ENCODE measurements around the gene GLDN.
A peak's percentile ranks its signal among the peaks of the same experiment; 100 is the strongest.

Gene GLDN

DNA sequence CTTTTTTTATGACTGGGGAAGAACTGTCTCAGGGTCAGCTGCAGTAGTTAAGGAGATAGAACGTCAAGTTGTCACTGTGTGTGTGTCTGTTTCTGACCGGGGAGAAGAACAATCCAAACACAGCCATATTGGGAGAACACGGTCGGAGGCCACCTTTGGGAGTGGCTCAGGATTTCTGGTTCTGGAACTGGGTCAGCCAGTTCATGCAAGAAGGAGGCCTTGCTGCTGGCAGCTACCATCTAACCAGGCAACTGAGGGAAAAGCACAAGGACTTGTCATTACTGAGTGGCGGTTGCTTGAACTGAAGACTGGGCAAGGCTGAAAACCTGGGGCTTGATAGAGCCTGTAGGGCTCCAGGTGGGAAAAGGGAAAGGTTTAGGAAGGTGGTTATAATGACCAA is 24.6 kb downstream of the GLDN start:
- H4K5ac ChIP-seq (ENCODE audit: low read length) = no peak overlapping the region
- no peak overlapping the region for H3K56ac ChIP-seq (ENCODE audit: low read length)
- H2BK120ac ChIP-seq (ENCODE audit: low read depth, low read length) = no peak overlapping the region
- H2BK15ac ChIP-seq (replicated peaks; ENCODE audit: low read depth) = no peak overlapping the region
- no peaks in the 10 kb centered on the region for H3K79me1 ChIP-seq (ENCODE audit: low read length)
- no peaks in the 10 kb centered on the region for H3K36me3 ChIP-seq (ENCODE audit: control insufficient read depth, insufficient read depth, low read length)
- no peak overlapping the region for H3K27ac ChIP-seq (ENCODE audit: low read depth, low read length)
- H3K79me2 ChIP-seq (ENCODE audit: control insufficient read depth, insufficient read depth, low read length) = no peaks in the 10 kb centered on the region
- H2BK5ac ChIP-seq (ENCODE audit: low read length) = no peak overlapping the region
- H3K4me3 ChIP-seq (ENCODE audit: low read length) = no peak overlapping the region
- no peak overlapping the region for H3K4me2 ChIP-seq (ENCODE audit: low read length)
- DNase-seq = no peak
- H3K9ac ChIP-seq (ENCODE audit: low read length) = no peak overlapping the region
- H3K27me3 ChIP-seq (ENCODE audit: insufficient read depth, low read length, poor library complexity) = no peaks in the 10 kb centered on the region
- H3K4me1 ChIP-seq (ENCODE audit: control insufficient read depth, low read depth, low read length) = peaks cover 5% of the 10 kb centered on the region
- no peak overlapping the region for H4K8ac ChIP-seq (ENCODE audit: low read depth, low read length)
- WGBS (ENCODE audit: extremely low coverage, insufficient coverage, low lambda C conversion rate) = no CpG with 5 or more reads among the region's 5 CpGs
- no peak overlapping the region for H3K4ac ChIP-seq (ENCODE audit: low read depth, low read length)
- H3K23ac ChIP-seq (ENCODE audit: low read length) = no peak overlapping the region
- no peak overlapping the region for H3K18ac ChIP-seq (ENCODE audit: low read length)
- no peak overlapping the region for H2AK5ac ChIP-seq (ENCODE audit: low read length)

DNA sequence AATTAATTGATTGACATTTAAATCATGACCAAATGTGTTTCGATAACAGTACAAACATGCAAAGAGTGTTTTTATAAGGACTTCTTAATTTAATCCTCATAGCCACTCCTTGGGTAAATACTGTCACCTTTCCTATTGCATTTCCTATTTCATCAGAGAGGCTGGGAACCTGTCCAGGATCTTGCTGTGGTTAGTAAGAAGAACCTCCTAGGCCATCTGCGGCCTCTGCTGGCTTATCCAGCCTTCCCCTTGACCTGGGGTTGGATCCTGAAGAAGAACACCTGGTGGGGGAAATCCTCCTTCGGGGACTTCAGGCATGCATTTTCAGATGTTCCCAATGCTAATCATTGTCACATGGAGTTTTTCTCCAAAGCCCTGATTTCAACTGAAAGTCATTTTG is 25.5 kb downstream of the GLDN start:
- Histone ChIP-seq H3K4me2 (ENCODE audit: low read length) (no peak overlapping the region), H3K23ac (ENCODE audit: low read length) (no peak overlapping the region), H3K18ac (ENCODE audit: low read length) (no peak overlapping the region), H2BK15ac (replicated peaks; ENCODE audit: low read depth) (no peak overlapping the region), H3K36me3 (ENCODE audit: control insufficient read depth, insufficient read depth, low read length) (no peaks in the 10 kb centered on the region), H4K5ac (ENCODE audit: low read length) (no peak overlapping the region), H3K27me3 (ENCODE audit: insufficient read depth, low read length, poor library complexity) (no peaks in the 10 kb centered on the region), H3K4me1 (ENCODE audit: control insufficient read depth, low read depth, low read length) (peaks cover 5% of the 10 kb centered on the region), H4K8ac (ENCODE audit: low read depth, low read length) (no peak overlapping the region), H2AK5ac (ENCODE audit: low read length) (no peak overlapping the region), H3K9ac (ENCODE audit: low read length) (no peak overlapping the region), H3K79me1 (ENCODE audit: low read length) (no peaks in the 10 kb centered on the region), H2BK120ac (ENCODE audit: low read depth, low read length) (no peak overlapping the region), H3K4me3 (ENCODE audit: low read length) (no peak overlapping the region), H3K56ac (ENCODE audit: low read length) (no peak overlapping the region), H2BK5ac (ENCODE audit: low read length) (peak overlapping the region; percentile 29), H3K27ac (ENCODE audit: low read depth, low read length) (no peak overlapping the region), H3K4ac (ENCODE audit: low read depth, low read length) (no peak overlapping the region), H3K79me2 (ENCODE audit: control insufficient read depth, insufficient read depth, low read length) (no peaks in the 10 kb centered on the region)
- DNase-seq = no peak
- no CpG with 5 or more reads among the region's 3 CpGs for WGBS (ENCODE audit: extremely low coverage, insufficient coverage, low lambda C conversion rate)

DNA sequence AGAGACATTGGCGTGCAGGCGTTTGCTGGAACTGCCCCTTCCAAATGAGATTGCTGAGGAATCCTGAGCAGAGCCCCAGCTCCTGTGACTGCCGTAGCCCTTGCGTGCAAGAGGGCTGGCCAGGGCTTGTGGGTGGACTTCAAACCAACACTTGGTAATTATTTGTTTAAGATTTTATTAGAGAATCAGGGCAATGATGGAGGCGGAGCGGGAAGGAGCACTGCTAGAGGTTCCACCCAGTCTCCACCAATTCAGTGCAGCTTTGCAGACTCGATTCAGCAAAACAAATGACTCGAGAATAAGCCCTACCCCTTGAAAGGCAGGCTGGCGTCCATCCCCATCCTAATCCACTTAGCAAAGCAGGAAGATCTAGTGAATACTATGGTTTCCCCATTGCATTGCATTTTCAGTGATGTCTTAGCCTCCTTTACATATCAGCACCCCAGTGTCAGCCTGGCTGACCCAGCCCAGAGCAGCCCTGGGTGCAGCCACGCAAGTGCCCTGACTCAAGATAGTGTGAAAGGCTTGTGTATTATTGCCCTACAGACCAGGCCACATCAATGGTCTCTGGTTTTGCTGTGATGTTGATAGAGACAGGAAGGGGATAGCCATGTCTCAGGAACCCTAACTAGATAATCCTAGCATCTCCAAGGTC is 26.0 kb downstream of the GLDN start:
- H4K5ac ChIP-seq (ENCODE audit: low read length) = no peak overlapping the region
- peak overlapping the region; percentile 48 for H3K23ac ChIP-seq (ENCODE audit: low read length)
- H2BK5ac ChIP-seq (ENCODE audit: low read length) = peak overlapping the region; percentile 29
- peak overlapping the region; percentile 45 for H3K18ac ChIP-seq (ENCODE audit: low read length)
- H3K4me1 ChIP-seq (ENCODE audit: control insufficient read depth, low read depth, low read length) = peaks cover 5% of the 10 kb centered on the region
- DNase-seq = peak; percentile 82
- H2AK5ac ChIP-seq (ENCODE audit: low read length) = no peak overlapping the region
- no peak overlapping the region for H2BK15ac ChIP-seq (replicated peaks; ENCODE audit: low read depth)
- no peak overlapping the region for H2BK120ac ChIP-seq (ENCODE audit: low read depth, low read length)
- peak overlapping the region; percentile 45 for H3K56ac ChIP-seq (ENCODE audit: low read length)
- H3K4me3 ChIP-seq (ENCODE audit: low read length) = no peak overlapping the region
- no peak overlapping the region for H3K4me2 ChIP-seq (ENCODE audit: low read length)
- no peaks in the 10 kb centered on the region for H3K79me2 ChIP-seq (ENCODE audit: control insufficient read depth, insufficient read depth, low read length)
- no CpG with 5 or more reads among the region's 10 CpGs for WGBS (ENCODE audit: extremely low coverage, insufficient coverage, low lambda C conversion rate)
- H3K27ac ChIP-seq (ENCODE audit: low read depth, low read length) = no peak overlapping the region
- peak overlapping the region; percentile 45 for H3K4ac ChIP-seq (ENCODE audit: low read depth, low read length)
- H3K27me3 ChIP-seq (ENCODE audit: insufficient read depth, low read length, poor library complexity) = no peaks in the 10 kb centered on the region
- H3K36me3 ChIP-seq (ENCODE audit: control insufficient read depth, insufficient read depth, low read length) = no peaks in the 10 kb centered on the region
- no peak overlapping the region for H3K9ac ChIP-seq (ENCODE audit: low read length)
- no peaks in the 10 kb centered on the region for H3K79me1 ChIP-seq (ENCODE audit: low read length)
- H4K8ac ChIP-seq (ENCODE audit: low read depth, low read length) = no peak overlapping the region

DNA sequence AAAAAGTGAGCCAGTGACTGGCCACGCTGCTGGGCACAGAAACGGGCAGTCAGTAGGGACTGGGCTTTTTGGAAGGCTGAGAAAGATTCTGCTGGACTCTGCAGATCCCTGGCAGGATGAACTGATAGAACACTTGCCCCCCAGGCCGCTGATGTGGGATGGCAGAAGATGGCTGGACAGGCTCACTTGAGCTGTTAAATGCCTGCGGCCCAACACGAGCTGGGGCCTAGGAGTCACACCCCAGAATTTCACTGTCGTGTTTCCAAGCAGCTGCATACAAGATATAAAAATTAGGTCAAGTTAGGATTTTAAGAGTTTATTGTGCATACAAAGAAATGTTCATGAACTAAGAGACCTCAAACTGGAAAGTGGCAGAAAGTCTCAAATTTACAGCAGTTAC is 26.9 kb downstream of the GLDN start:
- no peaks in the 10 kb centered on the region for H3K27me3 ChIP-seq (ENCODE audit: insufficient read depth, low read length, poor library complexity)
- no peak for DNase-seq
- H3K18ac ChIP-seq (ENCODE audit: low read length) = peak overlapping the region; percentile 14
- no peak overlapping the region for H2BK5ac ChIP-seq (ENCODE audit: low read length)
- H3K23ac ChIP-seq (ENCODE audit: low read length) = no peak overlapping the region
- no peak overlapping the region for H2BK120ac ChIP-seq (ENCODE audit: low read depth, low read length)
- H3K4me3 ChIP-seq (ENCODE audit: low read length) = no peak overlapping the region
- no CpG with 5 or more reads among the region's 6 CpGs for WGBS (ENCODE audit: extremely low coverage, insufficient coverage, low lambda C conversion rate)
- H3K56ac ChIP-seq (ENCODE audit: low read length) = peak overlapping the region; percentile 35
- H2AK5ac ChIP-seq (ENCODE audit: low read length) = no peak overlapping the region
- no peak overlapping the region for H2BK15ac ChIP-seq (replicated peaks; ENCODE audit: low read depth)
- H3K4me1 ChIP-seq (ENCODE audit: control insufficient read depth, low read depth, low read length) = peaks cover 5% of the 10 kb centered on the region
- no peaks in the 10 kb centered on the region for H3K79me2 ChIP-seq (ENCODE audit: control insufficient read depth, insufficient read depth, low read length)
- no peaks in the 10 kb centered on the region for H3K36me3 ChIP-seq (ENCODE audit: control insufficient read depth, insufficient read depth, low read length)
- no peak overlapping the region for H4K5ac ChIP-seq (ENCODE audit: low read length)
- H3K4ac ChIP-seq (ENCODE audit: low read depth, low read length) = no peak overlapping the region
- H3K9ac ChIP-seq (ENCODE audit: low read length) = no peak overlapping the region
- H3K4me2 ChIP-seq (ENCODE audit: low read length) = no peak overlapping the region
- no peak overlapping the region for H4K8ac ChIP-seq (ENCODE audit: low read depth, low read length)
- no peak overlapping the region for H3K27ac ChIP-seq (ENCODE audit: low read depth, low read length)
- H3K79me1 ChIP-seq (ENCODE audit: low read length) = no peaks in the 10 kb centered on the region

DNA sequence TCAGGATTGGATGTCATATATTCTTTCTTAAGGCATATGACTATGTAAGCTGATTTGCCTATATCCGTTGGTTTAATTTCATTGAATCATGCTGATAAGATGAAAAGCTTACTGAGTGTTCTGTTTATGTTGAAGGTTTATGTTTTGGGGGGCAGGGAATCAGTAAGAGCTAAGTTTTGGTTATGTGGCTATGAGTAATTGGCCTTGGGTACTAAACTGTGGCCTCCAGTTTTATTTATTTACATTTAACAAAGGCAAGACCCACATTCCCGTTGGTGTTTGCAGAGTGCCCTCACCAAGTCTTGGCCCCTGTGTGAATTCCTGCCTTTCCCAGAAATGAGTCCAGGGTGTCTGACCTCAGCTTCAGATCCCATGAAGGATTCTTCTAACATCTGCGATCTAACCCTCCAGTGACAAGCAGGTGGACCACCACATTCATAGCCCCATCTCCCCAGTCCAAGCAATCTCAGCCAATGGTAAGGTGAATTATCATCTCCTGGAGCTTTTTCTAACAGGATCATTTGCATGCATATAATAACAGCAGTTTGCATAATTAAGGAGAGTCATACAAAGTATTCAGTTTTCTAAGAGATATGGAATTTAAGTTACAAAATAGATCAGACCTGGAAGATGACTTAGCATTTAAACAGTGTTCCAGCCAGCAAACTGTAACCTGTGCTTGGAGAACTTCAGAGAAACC is 27.4 kb downstream of the GLDN start:
- no peaks in the 10 kb centered on the region for H3K27me3 ChIP-seq (ENCODE audit: insufficient read depth, low read length, poor library complexity)
- no peak overlapping the region for H2BK15ac ChIP-seq (replicated peaks; ENCODE audit: low read depth)
- no peaks in the 10 kb centered on the region for H3K79me2 ChIP-seq (ENCODE audit: control insufficient read depth, insufficient read depth, low read length)
- no peak overlapping the region for H3K9ac ChIP-seq (ENCODE audit: low read length)
- no peak overlapping the region for H2BK5ac ChIP-seq (ENCODE audit: low read length)
- H3K18ac ChIP-seq (ENCODE audit: low read length) = no peak overlapping the region
- no peaks in the 10 kb centered on the region for H3K36me3 ChIP-seq (ENCODE audit: control insufficient read depth, insufficient read depth, low read length)
- no peak overlapping the region for H3K27ac ChIP-seq (ENCODE audit: low read depth, low read length)
- no peak overlapping the region for H2BK120ac ChIP-seq (ENCODE audit: low read depth, low read length)
- peaks cover 5% of the 10 kb centered on the region for H3K4me1 ChIP-seq (ENCODE audit: control insufficient read depth, low read depth, low read length)
- no peaks in the 10 kb centered on the region for H3K79me1 ChIP-seq (ENCODE audit: low read length)
- no peak overlapping the region for H3K4me3 ChIP-seq (ENCODE audit: low read length)
- no peak overlapping the region for H3K4ac ChIP-seq (ENCODE audit: low read depth, low read length)
- H3K23ac ChIP-seq (ENCODE audit: low read length) = no peak overlapping the region
- no peak overlapping the region for H3K4me2 ChIP-seq (ENCODE audit: low read length)
- WGBS (ENCODE audit: extremely low coverage, insufficient coverage, low lambda C conversion rate) = no CpG with 5 or more reads among the region's 3 CpGs
- H3K56ac ChIP-seq (ENCODE audit: low read length) = no peak overlapping the region
- H4K5ac ChIP-seq (ENCODE audit: low read length) = no peak overlapping the region
- DNase-seq = no peak
- no peak overlapping the region for H4K8ac ChIP-seq (ENCODE audit: low read depth, low read length)
- no peak overlapping the region for H2AK5ac ChIP-seq (ENCODE audit: low read length)

DNA sequence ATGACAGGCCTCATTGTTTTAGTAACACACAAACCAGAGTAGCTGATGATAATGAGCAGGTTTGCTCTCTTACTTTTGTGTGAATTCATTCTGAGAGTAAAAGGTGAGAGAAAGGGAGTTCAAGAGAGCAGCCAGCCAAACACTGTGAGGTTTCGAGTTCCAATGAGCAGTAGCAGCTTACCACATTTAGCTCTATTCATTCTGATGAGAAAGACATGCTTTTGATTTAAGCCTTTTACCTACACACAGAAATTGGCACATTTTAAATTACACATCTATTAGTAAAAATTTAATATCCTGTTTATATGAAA is 28.0 kb downstream of the GLDN start:
- Histone ChIP-seq H3K36me3 (ENCODE audit: control insufficient read depth, insufficient read depth, low read length) (no peaks in the 10 kb centered on the region), H4K5ac (ENCODE audit: low read length) (no peak overlapping the region), H3K27me3 (ENCODE audit: insufficient read depth, low read length, poor library complexity) (no peaks in the 10 kb centered on the region), H3K23ac (ENCODE audit: low read length) (no peak overlapping the region), H4K8ac (ENCODE audit: low read depth, low read length) (no peak overlapping the region), H3K79me2 (ENCODE audit: control insufficient read depth, insufficient read depth, low read length) (no peaks in the 10 kb centered on the region), H2BK120ac (ENCODE audit: low read depth, low read length) (no peak overlapping the region), H2AK5ac (ENCODE audit: low read length) (no peak overlapping the region), H2BK5ac (ENCODE audit: low read length) (no peak overlapping the region), H3K9ac (ENCODE audit: low read length) (no peak overlapping the region), H3K4me2 (ENCODE audit: low read length) (no peak overlapping the region), H2BK15ac (replicated peaks; ENCODE audit: low read depth) (no peak overlapping the region), H3K79me1 (ENCODE audit: low read length) (no peaks in the 10 kb centered on the region), H3K4me1 (ENCODE audit: control insufficient read depth, low read depth, low read length) (peaks cover 5% of the 10 kb centered on the region), H3K4ac (ENCODE audit: low read depth, low read length) (no peak overlapping the region), H3K56ac (ENCODE audit: low read length) (no peak overlapping the region), H3K27ac (ENCODE audit: low read depth, low read length) (no peak overlapping the region), H3K18ac (ENCODE audit: low read length) (no peak overlapping the region), H3K4me3 (ENCODE audit: low read length) (no peak overlapping the region)
- no peak for DNase-seq
- no CpG with 5 or more reads among the region's 1 CpG for WGBS (ENCODE audit: extremely low coverage, insufficient coverage, low lambda C conversion rate)

Measured in mesendoderm (in vitro differentiated cells).